Neural cell (in vitro differentiated cells): ENCODE data around the gene CD300LF. TPM values are rescaled to one million over a fixed set of nuclear protein-coding genes. Genes with fewer than 3 reads are reported as not detected.

ENCODE experiments used
- H2AFZ ChIP-seq: fragments of 200-600, 300-800 bp; sonication (generic), shearing (Covaris generic); 2 replicates; pipeline ENCODE4 v1.6.0; 2014; ENCODE audit warnings: low read depth, mild to moderate bottlenecking, antibody characterized with exemption, low read length, moderate library complexity
- H3F3A ChIP-seq: fragments of 200-600 bp; shearing (Covaris generic); 2 replicates; pipeline ENCODE4 v1.6.1; 2016; ENCODE audit warnings: mild to moderate bottlenecking, moderate library complexity, mixed read lengths, antibody characterized with exemption, low read length; ENCODE audit not compliant: insufficient read depth, poor library complexity, severe bottlenecking
- H3K27ac ChIP-seq: fragments of 200-600, 300-800 bp; sonication (generic), shearing (Covaris generic); 2 replicates; pipeline ENCODE4 v1.5.1; 2014; ENCODE audit warnings: mild to moderate bottlenecking, low read length, moderate library complexity
- H3K27me3 ChIP-seq: fragments of 300-800, 200-600 bp; sonication (generic), shearing (Covaris generic); 2 replicates; pipeline ENCODE4 v1.6.0; 2014; ENCODE audit warnings: mild to moderate bottlenecking, low read depth, low read length, moderate library complexity; ENCODE audit not compliant: insufficient read depth
- H3K36me3 ChIP-seq: fragments of 300-800, 200-600 bp; sonication (generic), shearing (Covaris generic); 2 replicates; pipeline ENCODE4 v1.5.1; 2014; ENCODE audit warnings: mild to moderate bottlenecking, antibody characterized with exemption, low read length, moderate library complexity; ENCODE audit not compliant: insufficient read depth
- H3K4me2 ChIP-seq: fragments of 300-800, 200-600 bp; sonication (generic), shearing (Covaris generic); 2 replicates; pipeline ENCODE4 v1.6.0; 2014; ENCODE audit warnings: mild to moderate bottlenecking, low read length
- H3K4me3 ChIP-seq: fragments of 300-800, 200-600 bp; sonication (generic), shearing (Covaris generic); 2 replicates; pipeline ENCODE4 v1.5.1; 2014; ENCODE audit warnings: mild to moderate bottlenecking, low read length, moderate library complexity
- H3K79me2 ChIP-seq: fragments of 200-600 bp; shearing (Covaris generic); replicated peaks from 2 replicates; pipeline ENCODE4 v1.6.0; 2014; ENCODE audit warnings: mild to moderate bottlenecking, low read length, moderate library complexity; ENCODE audit not compliant: insufficient read depth
- H3K9ac ChIP-seq: fragments of 300-800, 200-600 bp; sonication (generic), shearing (Covaris generic); 2 replicates; pipeline ENCODE4 v1.6.1; 2016; ENCODE audit warnings: mild to moderate bottlenecking, low read length, mixed read lengths
- H3K9me2 ChIP-seq: fragments of 200-600 bp; shearing (Covaris generic); 2 replicates; pipeline ENCODE4 v1.6.1; 2016; ENCODE audit warnings: mild to moderate bottlenecking, low read length, mixed read lengths; ENCODE audit not compliant: insufficient read depth
- H3K9me3 ChIP-seq: fragments of 200-600, 300-800 bp; sonication (generic), shearing (Covaris generic); 2 replicates; pipeline ENCODE4 v1.6.1; 2016; ENCODE audit warnings: mild to moderate bottlenecking, mixed run types, low read length, moderate library complexity, mixed read lengths
- H4K20me1 ChIP-seq: fragments of 200-600 bp; shearing (Covaris generic); 2 replicates; pipeline ENCODE4 v1.6.1; 2016; ENCODE audit warnings: mild to moderate bottlenecking, mixed run types; ENCODE audit not compliant: insufficient read depth
- CTCF ChIP-seq: fragments of 450-650 bp; IDR thresholded peaks from 2 replicates; pipeline ENCODE4 v1.5.1; 2014; ENCODE audit warnings: antibody characterized with exemption, mild to moderate bottlenecking, moderate library complexity; ENCODE audit not compliant: poor library complexity, severe bottlenecking
- EP300 ChIP-seq: fragments of 450-650 bp; conservative IDR thresholded peaks from 2 replicates; pipeline ENCODE4 v1.6.1; 2014; ENCODE audit warnings: antibody characterized with exemption, mild to moderate bottlenecking, moderate library complexity; ENCODE audit not compliant: poor library complexity, severe bottlenecking
- EZH2 ChIP-seq: fragments of 200-600, 300-800 bp; shearing (Covaris generic), sonication (generic); IDR thresholded peaks from 2 replicates; pipeline ENCODE4 v1.6.1; 2014; ENCODE audit warnings: antibody characterized with exemption, low read length, borderline replicate concordance, mild to moderate bottlenecking; ENCODE audit not compliant: insufficient read depth, poor library complexity, severe bottlenecking
- MXI1 ChIP-seq: fragments of 450-650 bp; conservative IDR thresholded peaks from 2 replicates; pipeline ENCODE4 v1.6.1; 2014; ENCODE audit warnings: antibody characterized with exemption, mild to moderate bottlenecking; ENCODE audit not compliant: poor library complexity, severe bottlenecking
- POLR2AphosphoS5 ChIP-seq: IDR thresholded peaks from 2 replicates; pipeline ENCODE4 v1.6.1; 2012
- RAD21 ChIP-seq: fragments of 450-650 bp; conservative IDR thresholded peaks from 2 replicates; pipeline ENCODE4 v1.6.1; 2014; ENCODE audit warnings: antibody characterized with exemption, mild to moderate bottlenecking, moderate library complexity
- REST ChIP-seq: IDR thresholded peaks from 2 replicates; pipeline ENCODE4 v1.6.1; 2012; ENCODE audit warnings: borderline replicate concordance
- TAF1 ChIP-seq: IDR thresholded peaks from 2 replicates; pipeline ENCODE4 v1.6.1; 2012; ENCODE audit warnings: low read depth
- polyA plus RNA-seq: library from polyadenylated mRNA; depleted of rRNA; stranded (reverse); fragments of >200 nt; gene quantifications from 2 replicates; pipeline ENCODE4 v1.2.3, GENCODE V29; 2014

Gene CD300LF
- polyA plus RNA-seq, 1 donor from 2014 or later: not detected

DNA sequence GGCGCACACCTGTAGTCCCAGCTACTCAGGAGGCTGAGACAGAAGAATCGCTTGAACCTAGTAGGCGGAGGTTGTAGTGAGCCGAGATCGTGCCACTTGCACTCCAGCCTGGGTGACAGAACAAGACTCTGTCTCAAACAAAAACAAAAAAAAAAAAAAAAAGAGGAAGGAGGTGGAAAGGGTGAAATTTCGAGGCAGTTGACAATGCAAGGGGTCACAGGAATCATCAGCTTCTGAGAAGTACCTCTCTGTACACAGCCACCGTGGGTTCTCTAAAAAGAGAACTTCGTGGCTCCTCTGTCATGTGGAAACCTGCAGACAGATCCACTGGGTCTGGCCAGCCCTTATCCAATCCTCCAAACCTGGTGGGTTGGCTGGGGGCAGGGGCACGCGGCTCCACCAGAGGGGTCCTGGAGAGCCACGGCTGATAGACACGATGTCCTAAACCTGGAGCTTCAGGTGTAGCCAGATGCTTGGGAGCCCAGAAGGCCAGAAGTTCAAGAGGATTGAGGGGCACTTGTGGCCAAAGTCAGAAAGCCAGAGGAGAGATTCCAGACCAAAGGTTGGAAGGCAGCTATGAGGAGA is 540 bp upstream of the CD300LF start:
- Histone ChIP-seq H3K27ac (no peak overlapping the region), H4K20me1 (no peaks in the 10 kb centered on the region), H3K9ac (no peak overlapping the region), H3K36me3 (no peaks in the 10 kb centered on the region), H3K79me2 (no peaks in the 10 kb centered on the region), H3K9me3 (no peaks in the 10 kb centered on the region), H3K4me2 (no peak overlapping the region), H3K27me3 (no peaks in the 10 kb centered on the region), H3K9me2 (no peaks in the 10 kb centered on the region), H3F3A (no peaks in the 10 kb centered on the region), H2AFZ (no peak overlapping the region), H3K4me3 (no peak overlapping the region)
- no peak for TF ChIP-seq TAF1
- TF ChIP-seq REST: no peak
- TF ChIP-seq POLR2AphosphoS5: no peak
- no peak for TF ChIP-seq MXI1
- TF ChIP-seq CTCF: no peak
- TF ChIP-seq EP300: no peak

DNA sequence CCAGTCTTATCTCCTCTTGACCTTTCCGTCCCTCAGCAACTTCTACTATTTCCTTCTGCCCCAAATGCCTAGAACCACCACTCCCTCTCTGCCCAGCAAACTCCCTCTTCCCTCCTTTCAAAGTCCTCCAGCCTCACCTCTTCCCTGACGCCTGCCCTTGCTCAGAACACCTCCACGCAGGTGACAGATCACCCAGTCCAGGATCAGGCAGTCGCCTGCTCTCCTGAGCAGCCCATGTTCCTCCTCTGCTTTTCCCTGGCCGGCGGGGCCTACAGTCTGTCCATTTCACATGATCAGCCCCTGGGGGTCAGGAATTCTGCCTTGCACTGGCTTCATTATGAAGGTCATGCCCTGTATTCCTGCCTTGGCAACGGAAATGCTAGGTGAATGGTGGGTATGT is 422 bp downstream of the CD300LF start:
- Histone ChIP-seq H3K4me2 (no peak overlapping the region), H3K79me2 (no peaks in the 10 kb centered on the region), H3K36me3 (no peaks in the 10 kb centered on the region), H3K9ac (no peak overlapping the region), H3K27me3 (no peaks in the 10 kb centered on the region), H4K20me1 (no peaks in the 10 kb centered on the region), H3K9me3 (no peaks in the 10 kb centered on the region), H3K9me2 (no peaks in the 10 kb centered on the region), H2AFZ (no peak overlapping the region), H3F3A (no peaks in the 10 kb centered on the region), H3K4me3 (no peak overlapping the region), H3K27ac (no peak overlapping the region)
- TF ChIP-seq EP300 (no peak), TAF1 (no peak)

DNA sequence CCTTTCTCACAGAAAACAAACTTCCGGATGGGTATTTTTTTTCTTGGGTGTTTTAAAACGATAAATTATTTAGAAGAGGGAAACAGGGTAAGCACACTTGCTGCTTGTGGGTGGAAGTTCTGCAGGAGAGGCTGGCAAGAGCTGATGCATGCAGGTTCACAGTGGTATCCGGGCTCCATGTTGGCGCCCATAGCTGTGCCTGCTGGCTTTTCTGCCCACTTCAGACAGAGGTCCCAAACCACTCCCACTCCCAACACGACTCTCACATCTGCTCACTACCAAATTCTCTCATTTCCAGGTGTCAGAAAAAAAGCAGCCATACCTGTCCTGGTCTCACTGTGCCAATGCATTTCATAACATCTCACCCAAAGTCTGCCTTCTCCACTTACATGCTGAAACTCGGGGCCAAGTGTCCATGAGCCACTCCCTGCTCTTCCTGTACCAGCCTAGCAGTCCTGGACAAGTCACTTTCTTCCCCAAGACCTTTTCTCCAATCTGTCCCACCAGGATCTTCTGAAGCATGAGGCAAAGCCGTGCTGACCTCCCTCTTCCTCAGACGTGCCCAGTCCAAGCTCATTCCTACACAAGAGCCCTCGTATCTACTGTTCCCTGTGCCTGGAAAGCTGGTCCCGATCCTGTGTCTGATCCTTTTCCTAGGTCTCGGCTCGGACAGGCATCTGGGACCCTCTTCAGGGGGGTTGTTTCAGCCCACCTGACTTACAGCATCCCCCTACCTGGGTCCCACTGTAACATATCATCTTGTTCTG is 1.5 kb downstream of the CD300LF start:
- no peaks in the 10 kb centered on the region for H3K9me3 ChIP-seq
- no peaks in the 10 kb centered on the region for H3K36me3 ChIP-seq
- no peak overlapping the region for H2AFZ ChIP-seq
- no peak overlapping the region for H3K4me3 ChIP-seq
- H3K9ac ChIP-seq: no peak overlapping the region
- no peak overlapping the region for H3K27ac ChIP-seq
- H3K79me2 ChIP-seq: no peaks in the 10 kb centered on the region
- H3F3A ChIP-seq: no peaks in the 10 kb centered on the region
- H3K27me3 ChIP-seq: no peaks in the 10 kb centered on the region
- H3K4me2 ChIP-seq: no peak overlapping the region
- no peaks in the 10 kb centered on the region for H3K9me2 ChIP-seq
- H4K20me1 ChIP-seq: no peaks in the 10 kb centered on the region
- TF ChIP-seq TAF1 (no peak), RAD21 (no peak), EP300 (no peak), EZH2 (no peak), REST (no peak), MXI1 (no peak), CTCF (no peak), POLR2AphosphoS5 (no peak)
